Cardiac septum (tissue), 1 donor: ENCODE measurements around the gene ANKRD44. TPM values are rescaled to one million over a fixed set of nuclear protein-coding genes. Genes with fewer than 3 reads are reported as not detected.
"Not testable (repeated sequence)": the region's sequence is repeated elsewhere in the genome, so short reads cannot be mapped to it uniquely, and the experiment has no call there.

Experiments used
- DNase-seq: peaks from one replicate; pipeline ENCODE4 v3.0.0-alpha.2; 2020; ENCODE audit warnings: low spot score
- intact Hi-C: fragments of 100-400 bp; cut with DNase I; formaldehyde crosslinking; loops from one replicate; pipeline ENCODE4 v1.14.0; 2022
- total RNA-seq: library from RNA; stranded (reverse); fragmentation: NEBNext Ultra II Directional; extraction: Animal tissue kit (Norgen Biotek cat#: 25700); gene quantifications from one replicate; pipeline ENCODE4 v1.2.1, GENCODE V29; 2021
- donor health status: DM: no; HTN: no; CAD: no.

Gene ANKRD44
- total RNA-seq, 1 donor from 2014 or later, result 6.4 TPM

DNA sequence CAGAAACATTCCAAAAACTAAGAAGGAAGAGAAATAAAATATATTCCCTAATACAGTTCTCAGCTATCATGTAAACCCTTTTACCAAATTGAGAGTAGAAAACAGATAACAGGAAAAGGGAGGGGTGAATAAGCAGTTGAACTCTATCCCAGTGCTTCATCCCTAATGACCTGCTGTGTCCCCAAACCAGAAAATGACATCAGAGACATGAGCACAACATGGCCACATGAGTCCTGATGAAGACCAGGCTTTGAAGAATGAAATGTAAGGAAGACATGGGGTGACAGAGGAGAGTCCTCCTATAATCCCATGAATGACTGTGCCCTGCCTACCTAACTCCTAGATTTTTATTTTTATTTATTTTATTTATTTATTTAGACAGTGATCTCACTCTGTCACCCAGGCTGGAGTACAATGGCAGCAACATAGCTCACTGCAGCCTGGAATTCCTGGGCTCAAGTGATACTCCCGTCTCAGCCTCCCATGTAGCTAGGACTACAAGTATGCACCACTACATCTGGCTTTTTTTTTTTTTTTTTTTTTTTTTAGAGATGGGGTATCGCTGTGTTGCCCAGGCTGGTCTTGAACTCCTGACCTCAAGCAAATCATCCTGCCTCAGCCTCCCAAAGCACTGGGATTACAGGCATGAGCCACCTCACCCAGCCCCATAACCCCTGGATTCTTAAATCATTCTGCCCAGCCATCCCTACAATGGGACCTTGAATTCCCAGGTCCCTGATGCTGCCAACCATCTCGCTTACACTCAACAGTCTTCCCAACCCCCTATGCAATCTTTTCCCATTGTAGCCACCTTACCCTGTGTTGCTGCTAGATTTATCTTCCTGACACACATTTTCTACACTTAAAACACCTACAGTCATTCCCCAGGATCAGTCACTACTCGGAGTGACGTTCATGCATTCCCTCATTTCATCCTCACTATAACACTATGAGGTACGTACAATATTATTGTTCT is 64.5 kb downstream of the ANKRD44 start:
- no peak for DNase-seq
- intact Hi-C loops, result no loop called here

DNA sequence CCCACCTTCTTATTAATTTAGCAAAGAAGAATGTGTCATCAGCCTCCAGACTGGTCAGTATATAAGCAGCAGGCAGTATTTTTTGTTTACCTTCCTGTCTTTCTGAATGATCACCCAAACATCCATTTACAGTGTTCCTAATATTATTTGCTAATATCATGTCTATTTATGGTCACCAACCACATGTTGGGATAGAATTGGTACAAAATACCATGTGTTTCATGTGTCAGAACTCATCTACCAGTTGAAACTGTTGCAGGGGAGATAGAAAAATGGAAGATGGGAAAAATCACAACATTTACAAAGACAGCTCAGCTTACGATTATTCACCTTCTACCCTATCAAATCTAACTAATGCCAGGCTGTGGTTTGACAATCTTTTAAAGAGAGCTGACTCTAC is 66.2 kb downstream of the ANKRD44 start:
- intact Hi-C loops, result no loop called here

DNA sequence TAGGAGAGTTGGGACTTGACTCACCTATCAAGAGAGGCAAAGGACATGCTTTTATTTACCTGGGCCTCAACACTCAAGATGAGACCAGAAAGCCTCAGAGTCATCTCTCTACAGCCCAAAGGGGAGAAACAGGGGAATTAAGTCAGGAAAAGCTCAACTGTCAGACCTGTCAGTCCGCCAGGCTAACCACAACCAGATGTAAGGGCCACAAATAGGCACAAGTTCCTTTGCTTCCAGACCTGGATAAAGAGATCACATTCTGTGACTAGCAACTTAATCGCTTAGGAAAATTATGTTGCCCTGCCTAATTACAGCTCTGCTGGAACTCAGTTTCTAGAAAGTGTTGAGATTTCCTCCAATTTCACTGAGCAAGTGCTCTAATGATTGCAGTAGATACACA is 67.9 kb downstream of the ANKRD44 start:
- DNase-seq, result no peak
- intact Hi-C loops, result no loop called here

More for the DNA sequence above, 66.2 kb downstream of the ANKRD44 start:
- no peak for DNase-seq

- intact Hi-C loops, result no loop called here
- DNase-seq, result no peak
These were observed 69.0 kb downstream of the ANKRD44 start for GRCh38 chr2:197241596-197241995.

DNA sequence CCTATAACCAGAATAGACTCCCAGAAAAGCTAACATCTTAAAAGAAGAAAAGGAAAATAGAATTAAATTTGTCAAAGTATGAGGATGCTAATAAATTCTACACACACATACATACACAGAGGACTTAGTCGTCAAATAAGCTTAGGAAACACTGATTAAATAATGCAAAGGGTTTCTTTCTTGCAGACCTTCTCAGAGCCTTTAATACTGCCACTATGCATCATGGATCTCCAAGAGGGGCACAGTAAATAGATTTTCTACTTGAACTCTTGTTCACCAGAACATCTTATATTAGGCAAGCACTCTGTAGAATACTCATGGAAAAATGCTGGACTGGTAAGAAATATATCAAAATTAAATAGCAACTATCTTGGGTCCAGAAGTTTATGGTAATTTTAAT is 69.4 kb downstream of the ANKRD44 start:
- intact Hi-C loops, result no loop called here
- DNase-seq, result no peak

- intact Hi-C loops, result no loop called here
- DNase-seq, result no peak
These were observed 70.0 kb downstream of the ANKRD44 start for GRCh38 chr2:197240421-197241041.

GRCh38 chr2:197240018-197240417 is 70.6 kb downstream of the ANKRD44 start:
- DNase-seq, intact Hi-C loops: not testable (repeated sequence)

DNA sequence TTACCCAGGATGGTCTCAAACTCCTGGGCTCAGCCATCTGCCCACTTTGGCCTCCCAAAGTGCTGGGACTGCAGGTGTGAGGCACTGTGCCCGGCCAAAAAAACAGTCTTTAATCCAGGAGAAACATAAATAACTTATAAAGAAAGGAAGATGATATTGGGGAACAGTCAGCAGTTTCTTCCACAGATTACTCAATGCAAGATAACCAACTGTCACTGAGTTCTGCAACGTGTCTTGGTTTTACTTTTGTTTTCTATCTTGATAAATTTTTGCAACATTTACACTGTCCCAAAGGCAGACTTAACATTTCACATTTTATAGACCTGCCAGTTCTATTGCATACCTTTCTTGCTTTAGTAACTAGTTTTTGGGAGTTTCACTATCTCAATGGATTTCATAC is 71.1 kb downstream of the ANKRD44 start:
- no peak for DNase-seq
- intact Hi-C loops, result no loop called here

- DNase-seq, result no peak
- intact Hi-C loops, result no loop called here
These were observed 72.6 kb downstream of the ANKRD44 start for GRCh38 chr2:197238043-197238365.

- no peak for DNase-seq
- intact Hi-C loops, result no loop called here
These were observed 73.1 kb downstream of the ANKRD44 start for GRCh38 chr2:197237291-197238042.

- no peak for DNase-seq
- intact Hi-C loops, result no loop called here
These were observed 73.8 kb downstream of the ANKRD44 start for GRCh38 chr2:197236816-197237215.

DNA sequence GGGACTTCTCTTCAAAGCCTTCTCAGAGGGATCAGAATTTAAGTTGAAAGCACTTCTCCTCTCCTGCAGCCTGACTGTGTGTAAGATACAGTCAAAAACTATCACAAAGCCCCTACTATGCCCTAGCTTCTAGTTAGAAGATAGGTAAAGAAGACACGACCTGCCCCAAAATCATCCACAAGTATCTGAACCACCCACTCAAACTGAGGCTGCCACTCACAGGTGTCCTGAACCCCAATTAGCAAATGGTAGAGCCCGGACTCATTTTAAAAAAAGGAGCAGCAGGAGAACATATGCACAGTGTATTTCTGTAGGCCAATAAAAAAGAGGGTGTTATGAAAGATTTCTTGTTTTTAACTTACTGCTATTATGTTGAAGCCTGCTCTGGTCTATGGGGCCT is 74.4 kb downstream of the ANKRD44 start:
- intact Hi-C loops, result no loop called here
- no peak for DNase-seq

- intact Hi-C loops, result no loop called here
These were observed 74.9 kb downstream of the ANKRD44 start for GRCh38 chr2:197235711-197236110.

GRCh38 chr2:197234671-197235191 is 75.8 kb downstream of the ANKRD44 start:
- no peak for DNase-seq
- intact Hi-C loops, result no loop called here

More at GRCh38 chr2:197235711-197236110, 74.9 kb downstream of the ANKRD44 start:
- no peak for DNase-seq

- intact Hi-C loops, result no loop called here
- no peak for DNase-seq
These were observed 77.1 kb downstream of the ANKRD44 start for GRCh38 chr2:197233473-197233872.

- intact Hi-C loops, result no loop called here
- no peak for DNase-seq
These were observed 78.6 kb downstream of the ANKRD44 start for GRCh38 chr2:197232010-197232409.

DNA sequence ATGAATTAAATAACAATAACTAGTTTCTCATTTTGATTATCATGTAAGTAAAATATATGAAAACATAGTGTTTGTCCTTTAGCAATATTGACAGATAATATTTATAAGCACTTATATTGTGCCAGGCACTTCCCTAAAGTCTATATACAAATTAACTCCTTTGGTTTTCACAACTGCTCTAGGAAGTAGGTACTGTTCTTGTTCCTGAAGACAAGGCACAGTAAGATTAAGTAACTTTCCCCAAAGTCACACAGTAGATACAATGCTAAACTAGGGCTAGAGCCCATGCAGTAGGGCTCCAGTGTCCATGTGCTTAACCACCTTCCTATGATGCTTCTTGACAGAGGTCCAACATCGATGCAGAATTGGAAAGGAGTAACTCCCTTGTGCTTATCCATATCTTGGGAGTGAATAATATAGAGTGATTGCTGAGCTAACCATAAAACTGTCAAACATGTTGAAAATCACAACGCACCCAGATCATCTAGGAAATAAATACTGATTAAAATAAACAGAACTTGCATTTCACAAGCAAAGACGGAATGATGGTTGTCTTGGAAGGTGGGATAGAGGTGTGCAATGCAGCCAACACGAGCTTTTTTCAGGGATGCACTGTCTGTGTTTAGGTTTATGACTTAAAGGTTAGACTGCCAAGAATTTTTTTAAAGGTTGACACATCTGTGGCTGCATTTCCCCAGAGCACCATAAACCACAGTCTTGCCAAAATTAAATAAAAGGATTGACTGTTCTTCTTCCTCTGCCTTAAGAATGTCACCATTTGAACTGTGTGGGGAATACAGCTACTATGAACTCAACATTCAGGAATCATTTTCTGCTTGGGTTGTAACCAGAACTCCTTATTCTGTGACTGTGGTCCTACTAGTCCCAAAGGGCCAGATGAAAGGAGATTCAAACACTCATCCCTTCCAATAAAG is 80.8 kb downstream of the ANKRD44 start:
- no peak for DNase-seq
- intact Hi-C loops, result no loop called here

DNA sequence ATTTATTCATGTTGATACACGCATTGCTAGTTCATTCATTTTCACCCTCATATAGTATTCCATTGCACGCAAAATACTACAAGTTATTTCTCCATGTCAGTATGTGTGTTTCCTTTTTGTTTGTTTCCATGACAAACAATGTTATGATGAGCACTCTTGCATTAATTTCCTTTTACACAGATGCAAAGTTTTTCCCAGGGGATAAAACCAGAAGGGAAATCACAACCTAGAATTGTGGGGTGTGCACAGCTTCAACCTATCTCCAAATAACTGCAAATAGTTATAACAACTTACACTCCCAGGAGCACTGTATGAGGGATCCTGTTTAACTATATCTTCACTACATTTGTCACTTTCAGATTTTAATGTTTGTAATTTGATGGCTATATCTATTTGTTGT is 87.1 kb downstream of the ANKRD44 start:
- intact Hi-C loops, result no loop called here
- no peak for DNase-seq

GRCh38 chr2:197219636-197220035 is 90.9 kb downstream of the ANKRD44 start:
- intact Hi-C loops, result no loop called here
- no peak for DNase-seq
